Type B pancreatic cell (in vitro differentiated cells): Measurements from ENCODE around the gene PYCARD. TPM values are rescaled to one million over a fixed set of nuclear protein-coding genes. Genes with fewer than 3 reads are reported as not detected.
A peak's percentile ranks its signal among the peaks of the same experiment; 100 is the strongest.

Experiments used
- DNase-seq: peaks from one replicate; pipeline ENCODE4 v3.0.0; 2021; ENCODE audit warnings: mixed read lengths; ENCODE audit not compliant: unreplicated experiment; ENCODE audit errors: extremely low spot score
- H3K27ac Mint-ChIP-seq: 2 replicates; pipeline ENCODE4 v1.8.0; 2021; ENCODE audit warnings: mild to moderate bottlenecking, mixed read lengths
- H3K27me3 Mint-ChIP-seq: 2 replicates; pipeline ENCODE4 v1.8.0; 2021; ENCODE audit warnings: mixed read lengths
- H3K36me3 Mint-ChIP-seq: 2 replicates; pipeline ENCODE4 v1.8.0; 2021; ENCODE audit warnings: mixed read lengths
- H3K4me1 Mint-ChIP-seq: one replicate; pipeline ENCODE4 v1.8.0; 2021; ENCODE audit warnings: mixed read lengths; ENCODE audit not compliant: unreplicated experiment
- H3K4me3 Mint-ChIP-seq: 2 replicates; pipeline ENCODE4 v1.8.0; 2021; ENCODE audit warnings: mild to moderate bottlenecking, mixed read lengths
- H3K9me3 Mint-ChIP-seq: 2 replicates; pipeline ENCODE4 v1.8.0; 2021; ENCODE audit warnings: mixed read lengths
- total RNA-seq: library from RNA; stranded (reverse); gene quantifications from 2 replicates; pipeline ENCODE4 v1.2.1, GENCODE V29; 2021; ENCODE audit warnings: low replicate concordance
- TF ChIP-seq, protein P1 (sequence below): fragments of 200-600 bp; sonication (generic); conservative IDR thresholded peaks from 2 replicates; pipeline ENCODE4 v1.5.0; 2021; ENCODE audit warnings: antibody characterized with exemption, mild to moderate bottlenecking

PYCARD gene
- total RNA-seq, 1 donor from 2014 or later: 8.2 TPM

DNA sequence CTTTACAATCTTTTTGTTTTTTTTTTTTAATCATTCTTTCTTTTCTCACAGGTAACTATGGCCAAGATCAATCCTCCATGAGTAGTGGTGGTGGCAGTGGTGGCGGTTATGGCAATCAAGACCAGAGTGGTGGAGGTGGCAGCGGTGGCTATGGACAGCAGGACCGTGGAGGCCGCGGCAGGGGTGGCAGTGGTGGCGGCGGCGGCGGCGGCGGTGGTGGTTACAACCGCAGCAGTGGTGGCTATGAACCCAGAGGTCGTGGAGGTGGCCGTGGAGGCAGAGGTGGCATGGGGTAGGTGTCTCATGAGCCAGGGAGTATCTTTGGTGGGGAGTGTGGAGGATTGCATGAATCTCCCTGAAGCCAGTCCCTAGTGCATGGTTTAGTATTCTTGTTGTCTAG is 17.7 kb downstream of the PYCARD start:
- peak overlapping the region; percentile 25 for H3K27ac Mint-ChIP-seq
- no peaks in the 10 kb centered on the region for H3K9me3 Mint-ChIP-seq
- peaks cover 29% of the 10 kb centered on the region for H3K4me1 Mint-ChIP-seq
- DNase-seq: no peak
- no peaks in the 10 kb centered on the region for H3K27me3 Mint-ChIP-seq
- TF ChIP-seq, protein P1, sequence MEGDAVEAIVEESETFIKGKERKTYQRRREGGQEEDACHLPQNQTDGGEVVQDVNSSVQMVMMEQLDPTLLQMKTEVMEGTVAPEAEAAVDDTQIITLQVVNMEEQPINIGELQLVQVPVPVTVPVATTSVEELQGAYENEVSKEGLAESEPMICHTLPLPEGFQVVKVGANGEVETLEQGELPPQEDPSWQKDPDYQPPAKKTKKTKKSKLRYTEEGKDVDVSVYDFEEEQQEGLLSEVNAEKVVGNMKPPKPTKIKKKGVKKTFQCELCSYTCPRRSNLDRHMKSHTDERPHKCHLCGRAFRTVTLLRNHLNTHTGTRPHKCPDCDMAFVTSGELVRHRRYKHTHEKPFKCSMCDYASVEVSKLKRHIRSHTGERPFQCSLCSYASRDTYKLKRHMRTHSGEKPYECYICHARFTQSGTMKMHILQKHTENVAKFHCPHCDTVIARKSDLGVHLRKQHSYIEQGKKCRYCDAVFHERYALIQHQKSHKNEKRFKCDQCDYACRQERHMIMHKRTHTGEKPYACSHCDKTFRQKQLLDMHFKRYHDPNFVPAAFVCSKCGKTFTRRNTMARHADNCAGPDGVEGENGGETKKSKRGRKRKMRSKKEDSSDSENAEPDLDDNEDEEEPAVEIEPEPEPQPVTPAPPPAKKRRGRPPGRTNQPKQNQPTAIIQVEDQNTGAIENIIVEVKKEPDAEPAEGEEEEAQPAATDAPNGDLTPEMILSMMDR: no peak
- peak overlapping the region; percentile 41 for H3K4me3 Mint-ChIP-seq
- H3K36me3 Mint-ChIP-seq: peaks cover 80% of the 10 kb centered on the region

DNA sequence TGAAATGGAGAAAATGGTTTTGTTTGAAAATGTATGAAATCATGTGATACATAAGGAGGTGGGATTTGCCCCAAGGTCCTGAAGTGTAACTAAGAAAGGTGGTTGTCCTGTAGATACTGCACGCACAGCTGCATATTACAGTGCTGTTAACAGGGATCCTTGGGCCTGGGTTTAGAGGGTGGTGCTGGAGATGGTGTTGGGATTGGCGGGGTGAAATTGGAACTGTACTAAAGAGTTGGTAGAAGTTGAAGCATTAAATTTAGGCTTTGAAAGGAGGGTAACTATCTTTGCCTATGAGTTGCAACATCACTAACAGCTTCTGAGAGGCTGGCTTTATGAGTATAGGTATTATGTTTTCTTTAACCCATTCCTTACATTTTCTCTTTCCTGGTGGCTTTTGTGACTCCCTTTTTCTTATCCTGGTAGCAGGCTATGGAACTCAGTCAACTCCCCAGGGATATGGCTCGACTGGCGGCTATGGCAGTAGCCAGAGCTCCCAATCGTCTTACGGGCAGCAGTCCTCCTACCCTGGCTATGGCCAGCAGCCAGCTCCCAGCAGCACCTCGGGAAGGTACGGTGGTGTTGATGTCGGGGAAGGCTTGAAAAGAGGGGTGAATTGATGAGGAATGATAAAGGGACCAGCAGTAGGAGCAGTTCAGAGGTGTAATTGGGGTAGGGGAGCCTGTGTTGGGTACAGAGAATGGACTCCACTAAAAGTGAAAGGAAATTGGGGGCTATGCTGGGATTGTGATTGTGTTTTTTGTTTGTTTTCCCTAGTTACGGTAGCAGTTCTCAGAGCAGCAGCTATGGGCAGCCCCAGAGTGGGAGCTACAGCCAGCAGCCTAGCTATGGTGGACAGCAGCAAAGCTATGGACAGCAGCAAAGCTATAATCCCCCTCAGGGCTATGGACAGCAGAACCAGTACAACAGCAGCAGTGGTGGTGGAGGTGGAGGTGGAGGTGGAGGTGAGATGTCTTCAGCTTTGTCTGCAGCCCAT is 18.8 kb downstream of the PYCARD start:
- Mint-ChIP-seq H3K4me3 (peak overlapping the region; percentile 75), H3K4me1 (peaks cover 31% of the 10 kb centered on the region), H3K36me3 (peaks cover 68% of the 10 kb centered on the region), H3K9me3 (no peaks in the 10 kb centered on the region), H3K27ac (peak overlapping the region; percentile 72), H3K27me3 (no peaks in the 10 kb centered on the region)
- no peak for DNase-seq
- TF ChIP-seq, protein P1: no peak

DNA sequence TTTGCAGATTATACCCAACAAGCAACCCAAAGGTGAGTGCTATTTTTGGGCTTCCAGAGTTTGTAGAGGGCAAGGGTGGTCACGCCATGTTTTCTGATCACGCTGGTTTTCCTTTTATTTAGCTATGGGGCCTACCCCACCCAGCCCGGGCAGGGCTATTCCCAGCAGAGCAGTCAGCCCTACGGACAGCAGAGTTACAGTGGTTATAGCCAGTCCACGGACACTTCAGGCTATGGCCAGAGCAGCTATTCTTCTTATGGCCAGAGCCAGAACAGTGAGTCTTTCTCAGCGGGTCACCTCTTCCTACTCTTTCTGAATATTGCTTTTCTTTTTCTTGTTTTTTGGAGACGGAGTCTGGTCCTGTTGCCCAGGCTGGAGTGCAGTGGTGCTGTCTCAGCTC is 20.2 kb downstream of the PYCARD start:
- DNase-seq: no peak
- TF ChIP-seq, protein P1: no peak
- peak overlapping the region; percentile 72 for H3K27ac Mint-ChIP-seq
- peaks cover 55% of the 10 kb centered on the region for H3K36me3 Mint-ChIP-seq
- H3K27me3 Mint-ChIP-seq: no peaks in the 10 kb centered on the region
- peak overlapping the region; percentile 95 for H3K4me3 Mint-ChIP-seq
- H3K4me1 Mint-ChIP-seq: peaks cover 31% of the 10 kb centered on the region
- no peaks in the 10 kb centered on the region for H3K9me3 Mint-ChIP-seq

DNA sequence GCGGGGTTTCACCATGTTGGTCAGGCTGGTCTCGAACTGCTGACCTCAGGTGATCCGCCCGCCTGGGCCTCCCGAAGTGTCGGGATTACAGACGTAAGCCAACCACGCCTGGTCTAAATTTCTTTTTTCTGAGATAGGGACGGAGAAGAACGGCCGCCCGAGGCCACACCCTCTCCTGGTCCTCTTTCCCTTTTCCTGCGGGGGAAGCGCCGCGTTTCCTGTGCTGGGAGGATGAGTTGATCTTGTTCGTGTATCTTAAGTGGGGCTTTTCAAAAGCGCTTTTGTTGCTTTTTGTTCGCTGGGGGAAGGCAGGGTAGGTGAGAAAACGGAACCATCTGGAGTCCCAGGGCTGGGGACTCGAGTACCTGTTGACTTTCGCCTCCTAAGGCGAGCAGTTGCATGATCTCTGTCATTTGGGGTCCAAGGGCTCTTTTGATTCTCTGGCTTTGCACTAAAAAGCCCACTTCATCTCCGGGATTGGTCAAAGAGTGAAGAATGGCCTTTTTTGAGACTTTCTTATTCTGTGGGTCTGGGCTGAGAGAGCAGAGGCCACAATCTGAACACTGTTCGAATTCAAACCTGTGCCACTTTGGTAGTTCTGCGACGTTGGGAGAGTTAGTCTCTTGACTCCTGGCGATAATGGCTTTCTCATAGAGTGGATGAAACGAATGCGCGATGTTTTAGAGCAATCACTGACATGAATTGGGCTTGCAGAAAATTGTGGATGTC is 21.3 kb downstream of the PYCARD start:
- TF ChIP-seq, protein P1: no peak
- H3K4me3 Mint-ChIP-seq: peak overlapping the region; percentile 95
- H3K4me1 Mint-ChIP-seq: peaks cover 34% of the 10 kb centered on the region
- peaks cover 3% of the 10 kb centered on the region for H3K27me3 Mint-ChIP-seq
- no peaks in the 10 kb centered on the region for H3K9me3 Mint-ChIP-seq
- no peak for DNase-seq
- peak overlapping the region; percentile 100 for H3K27ac Mint-ChIP-seq
- peaks cover 45% of the 10 kb centered on the region for H3K36me3 Mint-ChIP-seq

- DNase-seq: peak; percentile 92
- peak within 1 kb of the TSS; percentile 100 for H3K27ac Mint-ChIP-seq
- peaks cover 31% of the 10 kb centered on the region for H3K36me3 Mint-ChIP-seq
- peaks cover 29% of the 10 kb centered on the region for H3K4me1 Mint-ChIP-seq
- H3K4me3 Mint-ChIP-seq: peak within 1 kb of the TSS; percentile 95
- H3K27me3 Mint-ChIP-seq: peaks cover 3% of the 10 kb centered on the region
- H3K9me3 Mint-ChIP-seq: no peaks in the 10 kb centered on the region
- TF ChIP-seq, protein P1: no peak
Measured at GRCh38 chr16:31179747-31180459, 22.7 kb downstream of the PYCARD start, which contains the start of gene FUS. TSS of gene FUS (plus strand) at chr16:31180139. CDS start at chr16:31180215, 76 bp downstream.
